ENCODE measurements around the gene MRPS22. TPM values are rescaled to one million over a fixed set of nuclear protein-coding genes. Genes with fewer than 3 reads are reported as not detected.

The MRPS22 gene
- total RNA-seq (2022; extraction: Qiagen RNA extraction): 43.8 to 50.6 TPM (median 45.5 TPM) in 5 replicates

GRCh38 chr3:139343895-139344856 lies at the start of gene MRPS22:
MRPS22 (plus strand) TSS chr3:139344020; CDS start chr3:139344027, 7 bp downstream.

GRCh38 chr3:139389552-139390368 lies 45.9 kb downstream of the MRPS22 start, which contains the start of gene COPB2:
COPB2 (minus strand) TSS chr3:139389647; CDS start chr3:139389550, 97 bp downstream.

Other genes with a start within 250 kb of the MRPS22 start
- gene COPB2, start 45.6 kb downstream of the MRPS22 start, total RNA-seq (2022; extraction: Qiagen RNA extraction): 58.1 to 86.9 TPM (median 64.2 TPM) in 5 replicates
- gene RBP2, start 132.5 kb downstream of the MRPS22 start, total RNA-seq (2022; extraction: Qiagen RNA extraction): not detected in 5 replicates
- 3.0 to 5.9 TPM (median 3.7 TPM) in 5 replicates for gene RBP1, start 195.7 kb downstream of the MRPS22 start, total RNA-seq (2022; extraction: Qiagen RNA extraction)